Right atrium auricular region (tissue), 2 donors: ENCODE data around the gene P4HA1. TPM values are rescaled to one million over a fixed set of nuclear protein-coding genes. Genes with fewer than 3 reads are reported as not detected.

Experiments
- DNase-seq: peaks from one replicate; pipeline ENCODE4 v3.0.0-alpha.2; 2019; ENCODE audit warnings: low spot score
- H3K27ac ChIP-seq, 2 donors: fragments of 200-600 bp; sonication (generic); 1 replicate in 1 of 2; 2 replicates in 1 of 2; pipeline ENCODE4 v1.5.1; 2016 to 2019
- H3K27me3 ChIP-seq, 2 donors: fragments of 200-600 bp; sonication (generic); one replicate each; pipeline versions ENCODE4 v1.5.1 to v1.6.0; 2017 to 2019
- H3K36me3 ChIP-seq: fragments of 200-600 bp; sonication (generic); one replicate; pipeline ENCODE4 v1.5.1; 2016
- H3K4me1 ChIP-seq, 2 donors: fragments of 200-600 bp; sonication (generic); one replicate each; pipeline versions ENCODE4 v1.5.1 to v1.6.0; 2017 to 2019
- H3K4me3 ChIP-seq, 2 donors: fragments of 200-600 bp; sonication (generic); 1 replicate in 1 of 2; 2 replicates in 1 of 2; pipeline ENCODE4 v1.5.1; 2017 to 2019; ENCODE audit warnings: mild to moderate bottlenecking in 1 of 2, moderate library complexity in 1 of 2
- H3K9me3 ChIP-seq, 2 donors: fragments of 200-600 bp; sonication (generic); one replicate each; pipeline ENCODE4 v1.5.1; 2019
- CTCF ChIP-seq, 2 donors: fragments of 200-600 bp; sonication (generic); IDR thresholded peaks; one replicate each; pipeline ENCODE4 v1.5.1; 2019; ENCODE audit warnings: antibody characterized with exemption in 2 of 2
- total RNA-seq, 2 donors: library from RNA; depleted of rRNA; stranded (reverse); fragments of >200 nt; gene quantifications; one replicate each; pipeline ENCODE4 v1.1.0, GENCODE V29; 2016

The P4HA1 gene
- total RNA-seq, 2 donors from 2014 or later: 29.5 to 45.4 TPM

- no peak overlapping the region for H3K27ac ChIP-seq
- DNase-seq: no peak
- no peaks in the 10 kb centered on the region for H3K27me3 ChIP-seq
- TF ChIP-seq CTCF (IDR thresholded peaks at IDR 0.05): no peak
- no peak overlapping the region for H3K4me3 ChIP-seq
- no peaks in the 10 kb centered on the region for H3K9me3 ChIP-seq
- H3K4me1 ChIP-seq: no peaks in the 10 kb centered on the region
- H3K36me3 ChIP-seq: peaks cover 86% of the 10 kb centered on the region
These were observed 35.4 kb upstream of the P4HA1 start for GRCh38 chr10:73131913-73132686.

- no peak overlapping the region for H3K27ac ChIP-seq
- H3K4me3 ChIP-seq: no peak overlapping the region
- no peaks in the 10 kb centered on the region for H3K4me1 ChIP-seq
- H3K9me3 ChIP-seq: no peaks in the 10 kb centered on the region
- no peak for DNase-seq
- no peak for TF ChIP-seq CTCF (IDR thresholded peaks at IDR 0.05)
- peaks cover 90% of the 10 kb centered on the region for H3K36me3 ChIP-seq
- H3K27me3 ChIP-seq: no peaks in the 10 kb centered on the region
These were observed 34.6 kb upstream of the P4HA1 start for GRCh38 chr10:73131301-73131700.

GRCh38 chr10:73126343-73126742, 29.7 kb upstream of the P4HA1 start:
- peaks cover 56% of the 10 kb centered on the region for H3K36me3 ChIP-seq
- no peak overlapping the region for H3K4me3 ChIP-seq
- no peaks in the 10 kb centered on the region for H3K4me1 ChIP-seq
- DNase-seq: no peak
- H3K27ac ChIP-seq: no peak overlapping the region
- no peaks in the 10 kb centered on the region for H3K9me3 ChIP-seq
- H3K27me3 ChIP-seq: no peaks in the 10 kb centered on the region
- TF ChIP-seq CTCF (IDR thresholded peaks at IDR 0.05): no peak

- peaks cover 15% of the 10 kb centered on the region for H3K36me3 ChIP-seq
- TF ChIP-seq CTCF (IDR thresholded peaks at IDR 0.05): no peak
- no peaks in the 10 kb centered on the region for H3K9me3 ChIP-seq
- peaks cover 0 to 18% of the 10 kb centered on the region in 2 donors for H3K4me1 ChIP-seq
- DNase-seq: no peak
- H3K27ac ChIP-seq: peak overlapping the region in 1 of 2 donors; percentile 96
- no peak overlapping the region for H3K4me3 ChIP-seq
- H3K27me3 ChIP-seq: no peaks in the 10 kb centered on the region
These were observed 23.3 kb upstream of the P4HA1 start for GRCh38 chr10:73119952-73120351.

- DNase-seq: no peak
- H3K9me3 ChIP-seq: no peaks in the 10 kb centered on the region
- H3K27me3 ChIP-seq: no peaks in the 10 kb centered on the region
- peaks cover 10% of the 10 kb centered on the region for H3K36me3 ChIP-seq
- H3K4me3 ChIP-seq: no peak overlapping the region
- H3K4me1 ChIP-seq: peaks cover 0 to 18% of the 10 kb centered on the region in 2 donors
- peak overlapping the region in 1 of 2 donors; percentile 96 for H3K27ac ChIP-seq
- no peak for TF ChIP-seq CTCF (IDR thresholded peaks at IDR 0.05)
These were observed 22.8 kb upstream of the P4HA1 start for GRCh38 chr10:73119457-73119856.
